ENCODE measurements around the gene ARHGAP29. TPM values are rescaled to one million over a fixed set of nuclear protein-coding genes. Genes with fewer than 3 reads are reported as not detected.

The ARHGAP29 gene
- total and polyA plus RNA-seq, 2 of the 8 experiments (the other 6 are each of a cell fraction or from before 2014, with no cell fraction given), result 0.57 to 3.2 TPM

DNA sequence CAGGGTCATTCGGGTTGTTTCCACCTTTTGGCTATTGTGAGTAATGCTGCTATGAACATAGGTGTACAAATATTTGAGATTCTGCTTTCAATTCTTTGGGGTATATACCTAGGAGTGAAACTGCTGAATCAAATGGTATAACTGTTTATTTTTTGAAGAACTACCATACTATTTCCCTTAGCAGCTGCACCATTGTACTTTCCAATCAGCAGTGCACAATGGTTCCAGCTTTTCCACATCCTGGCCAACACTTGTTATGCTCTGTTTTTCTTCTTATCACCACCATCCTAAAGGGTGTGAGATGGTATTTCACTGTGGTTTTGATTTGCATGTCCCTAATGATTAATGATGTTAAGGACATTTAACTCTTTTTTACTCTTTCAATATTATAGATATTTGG is 112.8 kb downstream of the ARHGAP29 start (continued):
- TF ChIP-seq, protein P1, sequence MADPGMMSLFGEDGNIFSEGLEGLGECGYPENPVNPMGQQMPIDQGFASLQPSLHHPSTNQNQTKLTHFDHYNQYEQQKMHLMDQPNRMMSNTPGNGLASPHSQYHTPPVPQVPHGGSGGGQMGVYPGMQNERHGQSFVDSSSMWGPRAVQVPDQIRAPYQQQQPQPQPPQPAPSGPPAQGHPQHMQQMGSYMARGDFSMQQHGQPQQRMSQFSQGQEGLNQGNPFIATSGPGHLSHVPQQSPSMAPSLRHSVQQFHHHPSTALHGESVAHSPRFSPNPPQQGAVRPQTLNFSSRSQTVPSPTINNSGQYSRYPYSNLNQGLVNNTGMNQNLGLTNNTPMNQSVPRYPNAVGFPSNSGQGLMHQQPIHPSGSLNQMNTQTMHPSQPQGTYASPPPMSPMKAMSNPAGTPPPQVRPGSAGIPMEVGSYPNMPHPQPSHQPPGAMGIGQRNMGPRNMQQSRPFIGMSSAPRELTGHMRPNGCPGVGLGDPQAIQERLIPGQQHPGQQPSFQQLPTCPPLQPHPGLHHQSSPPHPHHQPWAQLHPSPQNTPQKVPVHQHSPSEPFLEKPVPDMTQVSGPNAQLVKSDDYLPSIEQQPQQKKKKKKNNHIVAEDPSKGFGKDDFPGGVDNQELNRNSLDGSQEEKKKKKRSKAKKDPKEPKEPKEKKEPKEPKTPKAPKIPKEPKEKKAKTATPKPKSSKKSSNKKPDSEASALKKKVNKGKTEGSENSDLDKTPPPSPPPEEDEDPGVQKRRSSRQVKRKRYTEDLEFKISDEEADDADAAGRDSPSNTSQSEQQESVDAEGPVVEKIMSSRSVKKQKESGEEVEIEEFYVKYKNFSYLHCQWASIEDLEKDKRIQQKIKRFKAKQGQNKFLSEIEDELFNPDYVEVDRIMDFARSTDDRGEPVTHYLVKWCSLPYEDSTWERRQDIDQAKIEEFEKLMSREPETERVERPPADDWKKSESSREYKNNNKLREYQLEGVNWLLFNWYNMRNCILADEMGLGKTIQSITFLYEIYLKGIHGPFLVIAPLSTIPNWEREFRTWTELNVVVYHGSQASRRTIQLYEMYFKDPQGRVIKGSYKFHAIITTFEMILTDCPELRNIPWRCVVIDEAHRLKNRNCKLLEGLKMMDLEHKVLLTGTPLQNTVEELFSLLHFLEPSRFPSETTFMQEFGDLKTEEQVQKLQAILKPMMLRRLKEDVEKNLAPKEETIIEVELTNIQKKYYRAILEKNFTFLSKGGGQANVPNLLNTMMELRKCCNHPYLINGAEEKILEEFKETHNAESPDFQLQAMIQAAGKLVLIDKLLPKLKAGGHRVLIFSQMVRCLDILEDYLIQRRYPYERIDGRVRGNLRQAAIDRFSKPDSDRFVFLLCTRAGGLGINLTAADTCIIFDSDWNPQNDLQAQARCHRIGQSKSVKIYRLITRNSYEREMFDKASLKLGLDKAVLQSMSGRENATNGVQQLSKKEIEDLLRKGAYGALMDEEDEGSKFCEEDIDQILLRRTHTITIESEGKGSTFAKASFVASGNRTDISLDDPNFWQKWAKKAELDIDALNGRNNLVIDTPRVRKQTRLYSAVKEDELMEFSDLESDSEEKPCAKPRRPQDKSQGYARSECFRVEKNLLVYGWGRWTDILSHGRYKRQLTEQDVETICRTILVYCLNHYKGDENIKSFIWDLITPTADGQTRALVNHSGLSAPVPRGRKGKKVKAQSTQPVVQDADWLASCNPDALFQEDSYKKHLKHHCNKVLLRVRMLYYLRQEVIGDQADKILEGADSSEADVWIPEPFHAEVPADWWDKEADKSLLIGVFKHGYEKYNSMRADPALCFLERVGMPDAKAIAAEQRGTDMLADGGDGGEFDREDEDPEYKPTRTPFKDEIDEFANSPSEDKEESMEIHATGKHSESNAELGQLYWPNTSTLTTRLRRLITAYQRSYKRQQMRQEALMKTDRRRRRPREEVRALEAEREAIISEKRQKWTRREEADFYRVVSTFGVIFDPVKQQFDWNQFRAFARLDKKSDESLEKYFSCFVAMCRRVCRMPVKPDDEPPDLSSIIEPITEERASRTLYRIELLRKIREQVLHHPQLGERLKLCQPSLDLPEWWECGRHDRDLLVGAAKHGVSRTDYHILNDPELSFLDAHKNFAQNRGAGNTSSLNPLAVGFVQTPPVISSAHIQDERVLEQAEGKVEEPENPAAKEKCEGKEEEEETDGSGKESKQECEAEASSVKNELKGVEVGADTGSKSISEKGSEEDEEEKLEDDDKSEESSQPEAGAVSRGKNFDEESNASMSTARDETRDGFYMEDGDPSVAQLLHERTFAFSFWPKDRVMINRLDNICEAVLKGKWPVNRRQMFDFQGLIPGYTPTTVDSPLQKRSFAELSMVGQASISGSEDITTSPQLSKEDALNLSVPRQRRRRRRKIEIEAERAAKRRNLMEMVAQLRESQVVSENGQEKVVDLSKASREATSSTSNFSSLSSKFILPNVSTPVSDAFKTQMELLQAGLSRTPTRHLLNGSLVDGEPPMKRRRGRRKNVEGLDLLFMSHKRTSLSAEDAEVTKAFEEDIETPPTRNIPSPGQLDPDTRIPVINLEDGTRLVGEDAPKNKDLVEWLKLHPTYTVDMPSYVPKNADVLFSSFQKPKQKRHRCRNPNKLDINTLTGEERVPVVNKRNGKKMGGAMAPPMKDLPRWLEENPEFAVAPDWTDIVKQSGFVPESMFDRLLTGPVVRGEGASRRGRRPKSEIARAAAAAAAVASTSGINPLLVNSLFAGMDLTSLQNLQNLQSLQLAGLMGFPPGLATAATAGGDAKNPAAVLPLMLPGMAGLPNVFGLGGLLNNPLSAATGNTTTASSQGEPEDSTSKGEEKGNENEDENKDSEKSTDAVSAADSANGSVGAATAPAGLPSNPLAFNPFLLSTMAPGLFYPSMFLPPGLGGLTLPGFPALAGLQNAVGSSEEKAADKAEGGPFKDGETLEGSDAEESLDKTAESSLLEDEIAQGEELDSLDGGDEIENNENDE (IDR thresholded peaks at IDR 0.05; ENCODE audit: insufficient replicate concordance, low read length), result no peak
- no peak for TF ChIP-seq TBP (IDR thresholded peaks at IDR 0.05; ENCODE audit: low read depth, low read length)
- no peak for TF ChIP-seq CTBP2 (IDR thresholded peaks at IDR 0.05; ENCODE audit: borderline replicate concordance, insufficient read depth, insufficient read length, low read length)
- TF ChIP-seq SUZ12 (IDR thresholded peaks at IDR 0.05; ENCODE audit: low read length), result no peak
- TF ChIP-seq RBBP5 (IDR thresholded peaks at IDR 0.05; ENCODE audit: borderline replicate concordance, low read depth, low read length), result no peak
- TF ChIP-seq, protein P2, sequence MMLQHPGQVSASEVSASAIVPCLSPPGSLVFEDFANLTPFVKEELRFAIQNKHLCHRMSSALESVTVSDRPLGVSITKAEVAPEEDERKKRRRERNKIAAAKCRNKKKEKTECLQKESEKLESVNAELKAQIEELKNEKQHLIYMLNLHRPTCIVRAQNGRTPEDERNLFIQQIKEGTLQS (IDR thresholded peaks at IDR 0.05; ENCODE audit: insufficient read depth, low read depth, low read length), result no peak
- TF ChIP-seq CEBPB (IDR thresholded peaks at IDR 0.05; ENCODE audit: low read depth, low read length), result no peak
- no peak for TF ChIP-seq TEAD4 (IDR thresholded peaks at IDR 0.05; ENCODE audit: low read depth, low read length)
- no peak for TF ChIP-seq GTF2F1 (IDR thresholded peaks at IDR 0.05; ENCODE audit: borderline replicate concordance, low read depth, low read length)
